ENCODE measurements around the gene DCAF15. TPM values are rescaled to one million over a fixed set of nuclear protein-coding genes. Genes with fewer than 3 reads are reported as not detected.
A peak's percentile ranks its signal among the peaks of the same experiment; 100 is the strongest.

The DCAF15 gene
- total and polyA plus RNA-seq, 8 donors = 7.1 to 37.3 (median 25.8) TPM

DNA sequence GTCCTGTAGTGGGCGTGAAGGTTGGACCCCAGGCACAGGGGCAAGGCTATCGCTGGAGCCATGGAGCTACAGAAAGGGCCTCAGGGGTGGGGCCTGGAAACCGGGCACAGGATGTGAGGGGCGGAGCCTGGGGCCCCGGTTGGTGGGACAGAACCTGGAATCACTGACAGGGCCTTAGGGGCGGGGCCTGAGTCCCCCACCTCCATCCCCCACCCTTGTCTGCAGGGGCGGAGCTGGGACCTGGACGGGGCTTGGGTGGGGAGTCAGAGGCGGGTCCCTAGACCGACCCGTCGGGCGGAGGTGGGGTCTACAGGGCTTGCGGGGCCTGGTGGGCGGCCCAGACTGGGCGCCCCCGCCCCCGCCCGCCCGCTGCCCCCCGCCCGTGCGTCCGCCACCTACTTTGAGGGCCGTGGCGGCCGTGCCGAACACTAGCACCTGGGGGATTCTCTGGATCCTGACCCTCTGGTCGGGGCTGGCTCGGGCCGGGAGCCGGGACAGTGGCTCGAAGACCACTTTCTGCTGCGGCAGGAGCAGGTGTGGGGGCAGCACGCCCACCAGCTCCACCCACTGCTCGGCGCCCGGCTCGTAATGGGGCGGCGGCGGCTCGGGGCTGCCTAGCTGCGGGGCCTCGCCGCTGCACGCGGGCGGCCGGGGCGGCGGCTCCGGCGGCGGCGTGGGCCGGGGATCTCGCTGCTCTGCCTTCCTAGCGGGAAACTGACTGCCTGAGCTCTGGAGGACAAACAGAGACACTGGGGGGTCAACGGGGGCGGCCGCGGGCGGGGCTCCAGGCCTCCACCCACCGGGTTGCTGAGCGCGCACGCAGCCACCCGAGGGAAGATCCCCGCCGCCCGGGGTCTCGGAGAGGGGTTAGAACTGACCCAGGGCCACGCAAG is 26.3 kb downstream of the DCAF15 start:
- DNase-seq = peak; percentile 70 to 96
- Histone ChIP-seq H3K4me3 (peak overlapping the region; percentile 53 to 57 (median 54)), H3K9me3 (no peaks in the 10 kb centered on the region), H3K36me3 (peaks cover 4 to 69% (median 64%) of the 10 kb centered on the region in 4 donors), H3K27me3 (no peaks in the 10 kb centered on the region), H3K27ac (peak overlapping the region; percentile 28 to 82 (median 71)), H3K4me1 (peaks cover 17 to 26% (median 20%) of the 10 kb centered on the region in 4 donors)
- intact Hi-C loops (cut with DNase I; ENCODE audit: low total_unique reads) = no loop called here
- 4 to 6% (median 5%) methylated on average over 36 to 74 of the region's 74 CpGs for WGBS, 5 donors
- TF ChIP-seq POLR2A (IDR thresholded peaks at IDR 0.05) = no peak
- TF ChIP-seq POLR2AphosphoS5 (IDR thresholded peaks at IDR 0.05) = no peak
- TF ChIP-seq, protein P1, sequence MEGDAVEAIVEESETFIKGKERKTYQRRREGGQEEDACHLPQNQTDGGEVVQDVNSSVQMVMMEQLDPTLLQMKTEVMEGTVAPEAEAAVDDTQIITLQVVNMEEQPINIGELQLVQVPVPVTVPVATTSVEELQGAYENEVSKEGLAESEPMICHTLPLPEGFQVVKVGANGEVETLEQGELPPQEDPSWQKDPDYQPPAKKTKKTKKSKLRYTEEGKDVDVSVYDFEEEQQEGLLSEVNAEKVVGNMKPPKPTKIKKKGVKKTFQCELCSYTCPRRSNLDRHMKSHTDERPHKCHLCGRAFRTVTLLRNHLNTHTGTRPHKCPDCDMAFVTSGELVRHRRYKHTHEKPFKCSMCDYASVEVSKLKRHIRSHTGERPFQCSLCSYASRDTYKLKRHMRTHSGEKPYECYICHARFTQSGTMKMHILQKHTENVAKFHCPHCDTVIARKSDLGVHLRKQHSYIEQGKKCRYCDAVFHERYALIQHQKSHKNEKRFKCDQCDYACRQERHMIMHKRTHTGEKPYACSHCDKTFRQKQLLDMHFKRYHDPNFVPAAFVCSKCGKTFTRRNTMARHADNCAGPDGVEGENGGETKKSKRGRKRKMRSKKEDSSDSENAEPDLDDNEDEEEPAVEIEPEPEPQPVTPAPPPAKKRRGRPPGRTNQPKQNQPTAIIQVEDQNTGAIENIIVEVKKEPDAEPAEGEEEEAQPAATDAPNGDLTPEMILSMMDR (IDR thresholded peaks at IDR 0.05) = no peak

DNA sequence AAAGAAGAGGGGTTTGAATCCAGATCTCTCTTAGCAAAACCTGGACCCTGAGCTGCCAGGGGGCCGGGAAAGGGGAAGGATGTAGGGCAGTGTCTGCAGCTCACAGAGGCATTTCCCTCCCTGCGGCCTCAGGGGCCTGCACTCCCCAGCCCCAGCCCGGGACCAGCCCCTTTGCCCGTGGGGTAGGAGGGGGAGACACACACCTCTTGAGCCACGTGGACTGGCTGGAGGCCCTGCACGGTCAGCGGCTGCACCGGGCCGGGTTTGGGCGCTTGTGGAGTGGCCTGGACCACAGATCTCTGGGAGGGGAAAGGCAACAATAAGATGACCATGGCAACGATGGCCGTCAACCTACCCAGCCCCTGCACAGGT is 26.9 kb downstream of the DCAF15 start:
- H3K4me1 ChIP-seq = peaks cover 17 to 26% (median 20%) of the 10 kb centered on the region in 4 donors
- 7 to 18% (median 14%) methylated on average over 4 to 12 of the region's 12 CpGs for WGBS, 5 donors
- no peaks in the 10 kb centered on the region for H3K9me3 ChIP-seq
- intact Hi-C loops (cut with DNase I; ENCODE audit: low total_unique reads) = no loop called here
- H3K4me3 ChIP-seq = peak overlapping the region; percentile 53 to 57 (median 54)
- H3K27ac ChIP-seq = peak overlapping the region; percentile 28 to 82 (median 71)
- peak in 1 of 2 donors; percentile 71 for DNase-seq
- H3K27me3 ChIP-seq = no peaks in the 10 kb centered on the region
- peaks cover 4 to 68% (median 58%) of the 10 kb centered on the region in 4 donors for H3K36me3 ChIP-seq
- TF ChIP-seq POLR2AphosphoS5 (IDR thresholded peaks at IDR 0.05) (no peak), POLR2A (IDR thresholded peaks at IDR 0.05) (no peak), EP300 (IDR thresholded peaks at IDR 0.05) (no peak)
- TF ChIP-seq, protein P1 (IDR thresholded peaks at IDR 0.05) = no peak

DNA sequence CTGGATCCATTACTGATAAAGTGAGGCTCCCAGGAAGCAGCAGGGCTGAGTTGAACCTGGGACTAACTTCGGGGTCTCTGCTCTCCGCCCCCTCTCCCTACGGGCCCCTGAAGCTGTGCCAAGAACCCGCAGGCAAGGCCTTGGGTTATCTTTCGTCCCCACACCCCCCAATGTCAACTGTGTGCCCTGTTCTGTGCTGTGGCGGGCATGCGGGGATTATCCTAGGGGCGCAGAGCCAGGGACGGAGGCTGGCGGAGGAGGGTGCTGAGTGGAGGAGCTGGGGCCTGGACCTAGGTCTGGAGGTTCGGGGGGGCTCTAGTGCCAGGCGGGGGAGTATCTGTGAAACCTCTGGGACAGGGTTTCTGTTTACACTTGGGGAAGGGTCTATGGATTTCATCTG is 27.4 kb downstream of the DCAF15 start:
- Histone ChIP-seq H3K27me3 (no peaks in the 10 kb centered on the region), H3K9me3 (no peaks in the 10 kb centered on the region), H3K4me1 (peaks cover 17 to 26% (median 20%) of the 10 kb centered on the region in 4 donors), H3K4me3 (peak overlapping the region in 1 of 4 donors; percentile 57), H3K36me3 (peaks cover 4 to 64% (median 54%) of the 10 kb centered on the region in 4 donors), H3K27ac (no peak overlapping the region)
- intact Hi-C loops (cut with DNase I; ENCODE audit: low total_unique reads) = no loop called here
- TF ChIP-seq POLR2A (IDR thresholded peaks at IDR 0.05) = no peak
- TF ChIP-seq, protein P1 (IDR thresholded peaks at IDR 0.05) = no peak
- no peak for TF ChIP-seq EP300 (IDR thresholded peaks at IDR 0.05)
- no peak for TF ChIP-seq POLR2AphosphoS5 (IDR thresholded peaks at IDR 0.05)
- no peak for DNase-seq
- 62 to 76% (median 64%) methylated on average over 12 of the region's 12 CpGs for WGBS, 5 donors

DNA sequence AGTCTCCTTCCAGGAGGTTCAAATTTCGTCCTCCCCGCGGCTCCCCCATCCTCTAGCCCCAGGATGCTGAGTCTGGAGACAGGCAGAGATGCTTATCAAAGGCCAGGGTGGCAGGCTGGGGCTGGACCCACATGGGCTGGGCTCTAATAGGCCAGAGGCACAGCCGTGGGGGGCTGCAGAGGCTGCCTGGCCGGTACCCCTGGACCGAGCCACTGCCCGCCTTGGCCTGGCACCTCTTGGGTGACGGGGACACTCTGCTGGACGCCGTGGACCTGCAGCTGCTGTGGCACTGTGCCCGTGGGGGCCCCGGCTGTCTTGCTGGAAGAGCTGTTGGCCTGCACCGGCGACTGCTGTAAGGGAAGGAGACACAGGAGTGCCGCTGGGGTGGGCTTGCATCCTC is 28.0 kb downstream of the DCAF15 start:
- peaks cover 4 to 61% (median 50%) of the 10 kb centered on the region in 4 donors for H3K36me3 ChIP-seq
- no peak overlapping the region for H3K4me3 ChIP-seq
- H3K27me3 ChIP-seq = no peaks in the 10 kb centered on the region
- TF ChIP-seq EP300 (IDR thresholded peaks at IDR 0.05) = no peak
- TF ChIP-seq, protein P1 (IDR thresholded peaks at IDR 0.05) = no peak
- no peak for TF ChIP-seq POLR2A (IDR thresholded peaks at IDR 0.05)
- TF ChIP-seq POLR2AphosphoS5 (IDR thresholded peaks at IDR 0.05) = no peak
- H3K9me3 ChIP-seq = no peaks in the 10 kb centered on the region
- H3K27ac ChIP-seq = no peak overlapping the region
- intact Hi-C loops (cut with DNase I; ENCODE audit: low total_unique reads) = no loop called here
- DNase-seq = no peak
- peaks cover 17 to 26% (median 22%) of the 10 kb centered on the region in 4 donors for H3K4me1 ChIP-seq
- WGBS, 5 donors = 87 to 100% (median 93%) methylated on average over 3 to 15 of the region's 15 CpGs
